ENCODE measurements around the gene ATG16L1. TPM values are rescaled to one million over a fixed set of nuclear protein-coding genes. Genes with fewer than 3 reads are reported as not detected.
A peak's percentile ranks its signal among the peaks of the same experiment; 100 is the strongest.

Gene ATG16L1
- total RNA-seq, 4 donors from 2014 or later: 46.4 to 125 (median 58.4) TPM

GRCh38 chr2:233289648-233290047 lies 38.2 kb downstream of the ATG16L1 start:
- Histone ChIP-seq H3K27ac (no peak overlapping the region), H3K4me1 (no peaks in the 10 kb centered on the region), H3K9me3 (no peaks in the 10 kb centered on the region), H3K27me3 (no peaks in the 10 kb centered on the region), H3K4me3 (no peak overlapping the region), H3K36me3 (peaks cover 0 to 98% (median 0%) of the 10 kb centered on the region in 3 donors)
- no peak for TF ChIP-seq POLR2A (IDR thresholded peaks at IDR 0.05)
- TF ChIP-seq, protein P1, sequence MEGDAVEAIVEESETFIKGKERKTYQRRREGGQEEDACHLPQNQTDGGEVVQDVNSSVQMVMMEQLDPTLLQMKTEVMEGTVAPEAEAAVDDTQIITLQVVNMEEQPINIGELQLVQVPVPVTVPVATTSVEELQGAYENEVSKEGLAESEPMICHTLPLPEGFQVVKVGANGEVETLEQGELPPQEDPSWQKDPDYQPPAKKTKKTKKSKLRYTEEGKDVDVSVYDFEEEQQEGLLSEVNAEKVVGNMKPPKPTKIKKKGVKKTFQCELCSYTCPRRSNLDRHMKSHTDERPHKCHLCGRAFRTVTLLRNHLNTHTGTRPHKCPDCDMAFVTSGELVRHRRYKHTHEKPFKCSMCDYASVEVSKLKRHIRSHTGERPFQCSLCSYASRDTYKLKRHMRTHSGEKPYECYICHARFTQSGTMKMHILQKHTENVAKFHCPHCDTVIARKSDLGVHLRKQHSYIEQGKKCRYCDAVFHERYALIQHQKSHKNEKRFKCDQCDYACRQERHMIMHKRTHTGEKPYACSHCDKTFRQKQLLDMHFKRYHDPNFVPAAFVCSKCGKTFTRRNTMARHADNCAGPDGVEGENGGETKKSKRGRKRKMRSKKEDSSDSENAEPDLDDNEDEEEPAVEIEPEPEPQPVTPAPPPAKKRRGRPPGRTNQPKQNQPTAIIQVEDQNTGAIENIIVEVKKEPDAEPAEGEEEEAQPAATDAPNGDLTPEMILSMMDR (IDR thresholded peaks at IDR 0.05): no peak
- DNase-seq: peak in 1 of 3 donors; percentile 37

- Histone ChIP-seq H3K4me1 (no peaks in the 10 kb centered on the region), H3K27me3 (no peaks in the 10 kb centered on the region), H3K9me3 (no peaks in the 10 kb centered on the region), H3K36me3 (peaks cover 0 to 98% (median 0%) of the 10 kb centered on the region in 3 donors), H3K27ac (no peak overlapping the region), H3K4me3 (no peak overlapping the region)
- peak in 1 of 3 donors; percentile 6 for DNase-seq
- TF ChIP-seq POLR2A (IDR thresholded peaks at IDR 0.05): no peak
- TF ChIP-seq, protein P1 (IDR thresholded peaks at IDR 0.05): no peak
These were observed 38.8 kb downstream of the ATG16L1 start for GRCh38 chr2:233290051-233290845.

DNA sequence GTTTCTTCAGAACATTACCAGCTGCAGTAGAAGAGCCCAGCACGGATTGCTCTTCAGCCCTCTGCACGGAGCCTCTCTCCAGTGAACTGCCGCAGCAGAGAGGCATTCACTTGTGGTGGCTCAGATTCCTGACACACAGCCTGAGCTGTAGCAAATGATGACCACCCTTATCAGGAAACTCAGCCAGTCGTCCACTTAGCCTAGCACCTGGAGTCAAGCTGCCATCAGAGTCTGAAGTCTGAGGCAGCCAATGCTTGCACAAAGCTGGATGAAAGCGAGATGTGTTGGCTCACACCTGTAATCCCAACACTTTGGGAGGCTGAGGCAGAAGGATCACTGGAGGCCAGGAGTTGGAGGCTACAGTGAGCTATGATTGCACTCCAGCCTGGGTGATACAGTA lies 44.4 kb downstream of the ATG16L1 start:
- H3K27me3 ChIP-seq: no peaks in the 10 kb centered on the region
- no peak overlapping the region for H3K4me3 ChIP-seq
- H3K27ac ChIP-seq: no peak overlapping the region
- no peaks in the 10 kb centered on the region for H3K9me3 ChIP-seq
- TF ChIP-seq POLR2A (IDR thresholded peaks at IDR 0.05): no peak
- TF ChIP-seq, protein P1 (IDR thresholded peaks at IDR 0.05): no peak
- DNase-seq: peak in 1 of 3 donors; percentile 31
- peaks cover 0 to 58% (median 0%) of the 10 kb centered on the region in 3 donors for H3K36me3 ChIP-seq
- peaks cover 0 to 17% (median 0%) of the 10 kb centered on the region in 4 donors for H3K4me1 ChIP-seq

DNA sequence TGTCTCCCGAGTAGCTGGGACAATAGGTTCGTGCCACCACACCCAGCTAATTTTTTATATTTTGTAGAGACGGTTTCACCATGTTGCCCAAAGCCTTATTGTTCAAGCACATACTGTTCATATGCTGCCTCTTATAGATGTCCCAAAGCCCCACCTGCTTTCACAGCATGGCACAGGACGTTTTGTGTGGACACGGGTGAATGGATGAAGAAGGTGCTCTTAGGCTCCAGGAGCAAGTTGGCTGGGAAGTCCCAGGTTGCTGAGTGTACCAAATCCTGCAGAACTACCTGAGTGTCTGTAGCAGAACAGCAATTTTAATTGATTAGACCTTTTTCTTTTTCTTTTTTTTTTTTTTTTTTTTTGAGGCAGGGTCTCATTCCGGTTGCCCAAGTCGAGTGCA lies 45.6 kb downstream of the ATG16L1 start:
- DNase-seq: no peak
- H3K4me3 ChIP-seq: no peak overlapping the region
- H3K27me3 ChIP-seq: no peaks in the 10 kb centered on the region
- H3K36me3 ChIP-seq: peaks cover 0 to 47% (median 0%) of the 10 kb centered on the region in 3 donors
- no peaks in the 10 kb centered on the region for H3K9me3 ChIP-seq
- peaks cover 0 to 17% (median 0%) of the 10 kb centered on the region in 4 donors for H3K4me1 ChIP-seq
- H3K27ac ChIP-seq: peak overlapping the region in 2 of 4 donors; percentile 31 to 79
- TF ChIP-seq POLR2A (IDR thresholded peaks at IDR 0.05): no peak
- TF ChIP-seq, protein P1 (IDR thresholded peaks at IDR 0.05): no peak

DNA sequence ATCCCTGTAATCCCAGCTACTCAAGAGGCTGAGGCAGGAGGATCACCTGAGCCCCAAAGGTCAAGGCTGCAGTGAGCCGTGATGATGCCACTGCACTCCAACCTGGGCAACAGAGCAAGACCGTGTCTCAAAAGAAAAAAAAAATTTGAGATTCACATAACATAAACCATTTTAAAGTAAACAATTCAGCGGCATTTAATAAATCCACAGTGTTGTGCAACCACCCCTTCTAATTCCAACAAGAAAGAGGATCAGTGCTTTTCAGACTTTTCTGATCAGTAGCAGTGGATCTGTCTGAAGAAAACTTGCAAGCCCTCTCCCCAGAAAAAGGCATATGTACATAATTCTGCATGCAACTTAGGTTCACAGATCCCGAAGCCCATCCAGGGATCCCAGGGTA lies 48.9 kb downstream of the ATG16L1 start:
- DNase-seq: no peak
- H3K36me3 ChIP-seq: peaks cover 0 to 13% (median 0%) of the 10 kb centered on the region in 3 donors
- no peak overlapping the region for H3K4me3 ChIP-seq
- no peak for TF ChIP-seq POLR2A (IDR thresholded peaks at IDR 0.05)
- TF ChIP-seq, protein P1 (IDR thresholded peaks at IDR 0.05): no peak
- no peaks in the 10 kb centered on the region for H3K27me3 ChIP-seq
- H3K27ac ChIP-seq: no peak overlapping the region
- no peaks in the 10 kb centered on the region for H3K9me3 ChIP-seq
- peaks cover 0 to 17% (median 0%) of the 10 kb centered on the region in 4 donors for H3K4me1 ChIP-seq
